A549 (cell line): Measurements from ENCODE around the gene GIMAP2.

ENCODE experiments used
- TF ChIP-seq, protein P1 (sequence below): IDR thresholded peaks from 2 replicates; pipeline ENCODE4 v1.6.1; 2012
- TF ChIP-seq, protein P2 (sequence below): fragments of >200 bp; sonication (Bioruptor Twin); formaldehyde crosslinking; IDR thresholded peaks from 3 replicates; pipeline ENCODE4 v1.5.1; 2016

DNA sequence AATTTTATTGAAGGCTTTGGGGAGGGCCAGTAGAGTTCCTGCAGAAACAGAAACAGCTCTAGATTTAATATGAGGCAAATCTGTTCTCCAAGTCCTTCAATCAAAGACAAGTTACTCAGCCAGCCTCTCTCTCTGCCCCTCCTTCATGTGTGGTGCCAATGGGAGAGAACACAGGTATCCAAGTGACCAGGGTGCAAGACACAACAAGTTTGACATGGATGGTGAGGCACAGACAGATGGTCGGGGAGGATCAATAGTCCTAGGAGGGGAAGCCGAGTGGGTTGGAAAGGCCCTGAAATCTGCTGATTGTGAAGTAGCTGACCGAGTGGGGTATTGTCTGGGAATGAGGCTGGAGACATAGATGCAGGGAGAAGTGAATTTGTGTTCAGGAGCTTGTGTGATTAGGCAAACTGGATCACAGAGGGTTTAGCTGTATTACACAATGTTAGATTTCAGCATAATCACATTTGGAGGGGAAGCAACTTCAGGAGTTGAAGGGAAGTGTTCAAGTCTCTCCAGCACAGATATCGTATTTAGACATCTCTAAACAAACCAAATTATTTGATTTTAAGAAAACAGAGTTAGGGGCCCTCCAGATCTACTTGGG lies 32.4 kb downstream of the GIMAP2 start:
- TF ChIP-seq, protein P1, sequence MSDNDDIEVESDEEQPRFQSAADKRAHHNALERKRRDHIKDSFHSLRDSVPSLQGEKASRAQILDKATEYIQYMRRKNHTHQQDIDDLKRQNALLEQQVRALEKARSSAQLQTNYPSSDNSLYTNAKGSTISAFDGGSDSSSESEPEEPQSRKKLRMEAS, result no peak
- TF ChIP-seq, protein P2, sequence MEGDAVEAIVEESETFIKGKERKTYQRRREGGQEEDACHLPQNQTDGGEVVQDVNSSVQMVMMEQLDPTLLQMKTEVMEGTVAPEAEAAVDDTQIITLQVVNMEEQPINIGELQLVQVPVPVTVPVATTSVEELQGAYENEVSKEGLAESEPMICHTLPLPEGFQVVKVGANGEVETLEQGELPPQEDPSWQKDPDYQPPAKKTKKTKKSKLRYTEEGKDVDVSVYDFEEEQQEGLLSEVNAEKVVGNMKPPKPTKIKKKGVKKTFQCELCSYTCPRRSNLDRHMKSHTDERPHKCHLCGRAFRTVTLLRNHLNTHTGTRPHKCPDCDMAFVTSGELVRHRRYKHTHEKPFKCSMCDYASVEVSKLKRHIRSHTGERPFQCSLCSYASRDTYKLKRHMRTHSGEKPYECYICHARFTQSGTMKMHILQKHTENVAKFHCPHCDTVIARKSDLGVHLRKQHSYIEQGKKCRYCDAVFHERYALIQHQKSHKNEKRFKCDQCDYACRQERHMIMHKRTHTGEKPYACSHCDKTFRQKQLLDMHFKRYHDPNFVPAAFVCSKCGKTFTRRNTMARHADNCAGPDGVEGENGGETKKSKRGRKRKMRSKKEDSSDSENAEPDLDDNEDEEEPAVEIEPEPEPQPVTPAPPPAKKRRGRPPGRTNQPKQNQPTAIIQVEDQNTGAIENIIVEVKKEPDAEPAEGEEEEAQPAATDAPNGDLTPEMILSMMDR, result no peak
